ENCODE data around the gene RDH13. TPM values are rescaled to one million over a fixed set of nuclear protein-coding genes. Genes with fewer than 3 reads are reported as not detected.
"Not testable (repeated sequence)": the region's sequence is repeated elsewhere in the genome, so short reads cannot be mapped to it uniquely, and the experiment has no call there.

The RDH13 gene
- 10.9 and 24.5 TPM in 2 replicates for total RNA-seq

DNA sequence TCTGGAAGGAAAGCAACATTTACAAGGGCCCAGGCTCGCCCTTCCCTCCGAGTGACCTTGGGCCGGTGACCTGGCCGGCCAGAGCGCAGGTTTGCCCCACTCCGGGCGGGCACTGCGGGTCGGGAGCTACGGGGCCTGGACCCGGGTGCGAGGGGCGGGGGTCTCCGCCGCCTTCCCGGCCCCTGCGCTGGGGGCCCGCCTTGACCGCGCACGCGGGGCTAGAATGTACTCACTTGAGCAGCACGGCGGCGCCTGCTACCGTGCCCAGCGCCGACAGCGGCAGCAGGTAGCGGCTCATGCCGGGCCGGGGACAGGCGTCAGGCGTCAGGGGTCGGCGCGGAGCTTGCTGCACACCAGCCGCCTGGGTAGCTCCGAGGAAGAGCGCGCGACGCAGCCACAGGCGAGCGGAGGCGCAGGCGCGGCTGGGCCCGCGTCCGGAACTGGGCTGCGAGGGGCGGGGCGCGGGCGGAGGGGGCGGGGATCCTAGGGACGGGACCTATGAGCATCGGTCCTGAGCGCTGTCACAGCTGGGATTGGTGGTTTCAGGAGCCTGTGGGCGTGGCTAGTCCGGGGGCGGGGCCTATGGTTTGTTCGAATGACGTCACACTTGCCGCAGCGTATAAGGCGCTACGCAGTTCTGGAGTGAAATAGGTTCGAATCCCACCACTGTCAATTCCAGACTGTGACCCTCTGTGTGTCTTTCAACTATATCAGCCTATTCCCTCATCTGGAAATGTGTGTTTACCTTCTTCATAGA, at the start of gene RDH13:
TSS of gene RDH13 (minus strand) at position 414 of the 757 bp plus-strand sequence. CDS start at position 298, 116 bp downstream.
- peak; percentile 94 to 98 for DNase-seq (ENCODE audit: low read depth in 2 of 2)

DNA sequence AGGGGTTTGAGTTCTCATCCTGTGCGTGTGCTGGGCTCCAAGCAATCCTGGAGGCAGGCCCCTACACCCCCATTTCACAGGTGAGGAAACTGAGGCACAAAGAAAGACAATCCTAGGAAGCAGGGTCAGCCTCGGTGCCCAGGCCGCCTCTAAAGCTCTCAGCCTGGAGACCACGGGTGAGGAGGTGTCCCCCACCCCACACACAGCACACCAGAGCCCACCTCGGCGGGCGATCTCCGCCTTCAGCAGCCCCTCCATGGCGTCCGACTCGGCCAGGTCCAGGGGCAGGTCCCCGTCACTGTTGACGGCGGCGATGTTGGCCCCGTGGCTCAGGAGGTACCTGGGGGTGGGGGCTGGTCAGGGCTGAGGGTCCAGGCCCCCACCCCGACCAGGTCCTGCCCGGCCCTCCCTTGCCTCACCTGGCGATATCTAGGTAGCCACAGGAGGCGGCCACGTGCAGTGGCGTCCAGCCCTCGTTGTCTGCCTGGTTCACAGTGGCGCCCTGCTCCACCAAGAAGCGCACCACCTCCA, 49.4 kb upstream of the RDH13 start:
- DNase-seq (ENCODE audit: low read depth in 2 of 2), result no peak

GRCh38 chr19:55111238-55111831, 48.4 kb upstream of the RDH13 start:
- DNase-seq (ENCODE audit: low read depth in 2 of 2), result no peak

- DNase-seq (ENCODE audit: low read depth in 2 of 2), result no peak
Observed at GRCh38 chr19:55109527-55110291, 46.8 kb upstream of the RDH13 start.

DNA sequence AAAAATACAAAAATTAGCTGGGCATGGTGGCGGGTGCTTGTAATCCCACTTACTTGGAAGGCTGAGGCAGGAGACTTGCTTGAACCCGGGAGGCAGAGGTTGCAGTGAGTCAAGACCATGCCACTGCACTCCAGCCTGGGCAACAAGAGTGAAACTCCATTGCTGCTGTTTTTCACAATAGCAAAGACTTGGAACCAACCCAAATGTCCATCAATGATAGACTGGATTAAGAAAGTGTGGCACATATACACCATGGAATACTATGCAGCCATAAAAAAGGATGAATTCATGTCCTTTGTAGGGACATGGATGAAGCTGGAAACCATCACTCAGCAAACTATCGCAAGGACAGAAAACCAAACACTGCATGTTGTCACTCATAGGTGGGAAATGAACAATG, 44.3 kb upstream of the RDH13 start:
- DNase-seq (ENCODE audit: low read depth in 2 of 2), result not testable (repeated sequence)

DNA sequence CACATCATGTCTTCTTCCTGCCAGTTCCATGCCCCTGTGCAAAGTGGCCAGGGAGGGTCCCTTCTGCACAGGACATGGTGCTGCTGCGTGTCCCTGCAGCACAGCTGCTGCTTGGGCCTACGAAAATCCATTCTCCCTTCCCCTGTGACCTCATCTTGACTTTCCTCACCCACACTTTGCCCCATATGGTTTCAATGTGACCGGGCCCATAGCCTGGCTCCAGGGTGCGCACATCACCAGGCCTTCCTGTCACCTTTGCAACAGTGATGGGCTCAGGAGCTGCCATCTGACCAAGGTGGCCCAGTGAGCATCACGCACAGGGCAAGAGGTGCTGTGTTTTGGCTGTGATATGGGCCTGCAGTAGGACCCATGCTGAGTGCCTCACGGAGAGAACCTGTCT, 43.6 kb upstream of the RDH13 start:
- no peak for DNase-seq (ENCODE audit: low read depth in 2 of 2)

DNA sequence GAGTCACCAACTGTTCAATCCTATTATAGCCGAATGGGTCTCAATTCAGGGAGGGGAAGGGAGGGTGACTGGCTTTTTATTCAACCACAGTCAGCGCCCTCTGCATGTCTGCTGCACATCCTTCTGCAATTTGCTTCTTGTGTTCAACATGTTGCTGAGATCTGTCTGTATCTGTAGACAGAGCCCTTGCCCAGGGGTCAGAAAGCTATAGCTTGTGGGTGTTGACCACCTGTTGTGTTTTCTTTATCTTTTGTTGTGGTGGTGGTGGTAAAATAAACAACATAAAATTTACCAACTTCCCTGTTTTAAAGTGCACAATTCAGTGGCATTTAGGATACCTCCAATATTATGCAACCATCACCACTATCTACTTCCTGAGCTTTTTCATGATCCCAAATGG, 42.3 kb upstream of the RDH13 start:
- no peak for DNase-seq (ENCODE audit: low read depth in 2 of 2)

GRCh38 chr19:55103190-55103589, 40.2 kb upstream of the RDH13 start:
- no peak for DNase-seq (ENCODE audit: low read depth in 2 of 2)

- DNase-seq (ENCODE audit: low read depth in 2 of 2), result no peak
Observed at GRCh38 chr19:55101261-55101660, 38.3 kb upstream of the RDH13 start.

DNA sequence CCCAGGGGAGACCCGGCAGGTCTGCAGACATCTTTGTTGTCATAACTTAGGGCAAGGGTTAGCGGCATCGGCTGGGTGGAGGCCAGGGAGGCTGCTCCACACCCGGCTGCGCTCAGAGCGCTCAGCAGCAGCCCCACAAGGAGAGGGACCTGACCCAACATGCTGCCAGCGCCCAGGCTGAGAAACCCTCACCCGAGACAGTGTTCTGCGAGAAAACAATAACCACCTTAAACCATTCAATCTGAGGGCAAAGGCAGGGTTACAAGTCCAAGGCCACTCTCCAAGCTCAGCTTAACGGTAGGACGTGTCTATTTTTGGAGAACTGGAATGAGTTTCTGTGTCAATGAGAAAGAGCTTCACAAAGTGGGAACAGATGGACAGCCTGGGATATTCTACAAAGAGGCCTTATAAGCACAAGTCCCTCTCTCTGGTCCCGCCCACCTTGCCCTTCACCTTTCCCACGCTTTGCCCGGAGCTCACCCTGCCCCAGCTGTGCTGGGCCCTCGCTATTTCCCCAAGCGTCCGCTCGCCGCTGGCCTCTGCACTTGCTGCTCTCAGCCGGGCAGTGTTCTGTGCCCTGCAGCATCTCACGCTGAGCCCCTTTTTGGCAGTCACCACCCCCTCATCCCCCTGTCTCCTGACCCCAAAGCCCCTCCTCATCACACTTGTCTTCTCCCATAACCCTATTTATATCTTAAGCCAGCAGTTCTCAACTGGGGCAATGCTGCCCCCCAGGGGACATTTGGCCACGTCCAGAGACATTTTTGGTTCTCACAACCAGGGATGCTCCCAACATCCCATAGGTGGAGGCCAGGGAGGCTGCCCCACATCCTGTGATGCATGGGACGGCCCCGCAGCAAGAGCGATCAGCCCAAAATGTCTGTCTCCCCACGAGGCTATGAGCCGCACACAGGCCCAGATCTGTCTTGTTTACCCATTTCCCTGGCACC, 36.9 kb upstream of the RDH13 start:
- no peak for DNase-seq (ENCODE audit: low read depth in 2 of 2)

- DNase-seq (ENCODE audit: low read depth in 2 of 2), result no peak
Observed at GRCh38 chr19:55098716-55099556, 36.0 kb upstream of the RDH13 start.

DNA sequence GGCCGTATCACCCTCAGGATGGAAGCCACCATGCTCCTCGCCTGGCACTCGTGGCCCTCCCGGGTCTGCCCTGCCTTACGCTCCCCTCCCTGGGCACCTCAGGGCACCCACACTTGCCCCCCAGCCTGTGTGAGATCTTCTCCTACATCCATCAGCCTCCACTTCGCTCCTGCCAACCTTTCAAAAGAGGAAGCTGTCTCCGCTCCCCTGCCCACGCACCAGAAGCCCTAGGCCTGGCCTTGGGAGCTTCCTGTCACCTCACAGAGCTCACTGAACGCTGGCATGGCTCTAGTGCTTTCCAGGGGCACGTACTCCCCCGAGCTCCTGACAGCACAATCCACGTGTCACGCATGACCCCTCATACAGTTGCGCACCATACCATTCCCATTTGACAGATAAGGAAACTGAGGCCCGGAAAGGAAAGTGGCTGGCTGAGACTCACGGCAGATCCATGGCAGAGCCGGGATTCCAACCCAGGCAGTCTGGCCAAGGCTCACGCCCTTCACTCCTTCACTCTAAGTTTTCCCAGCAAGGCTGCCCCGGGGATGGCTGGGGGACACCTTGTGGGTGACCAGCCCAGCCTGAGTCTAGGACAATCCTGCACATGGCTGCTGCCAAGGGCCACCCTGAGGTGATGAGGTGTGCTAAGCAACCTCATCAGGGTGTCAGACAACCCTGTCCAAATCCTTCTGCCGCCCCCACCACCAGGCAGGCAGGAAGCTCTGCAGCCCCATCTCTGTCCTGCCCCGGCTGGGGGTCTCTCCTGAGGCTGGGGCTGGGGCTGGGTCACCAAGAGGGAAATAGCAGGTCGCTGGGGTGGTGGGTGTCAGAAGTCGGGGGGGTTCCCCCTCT, 35.1 kb upstream of the RDH13 start:
- DNase-seq (ENCODE audit: low read depth in 2 of 2), result no peak

GRCh38 chr19:55096061-55096701, 33.2 kb upstream of the RDH13 start:
- no peak for DNase-seq (ENCODE audit: low read depth in 2 of 2)

DNA sequence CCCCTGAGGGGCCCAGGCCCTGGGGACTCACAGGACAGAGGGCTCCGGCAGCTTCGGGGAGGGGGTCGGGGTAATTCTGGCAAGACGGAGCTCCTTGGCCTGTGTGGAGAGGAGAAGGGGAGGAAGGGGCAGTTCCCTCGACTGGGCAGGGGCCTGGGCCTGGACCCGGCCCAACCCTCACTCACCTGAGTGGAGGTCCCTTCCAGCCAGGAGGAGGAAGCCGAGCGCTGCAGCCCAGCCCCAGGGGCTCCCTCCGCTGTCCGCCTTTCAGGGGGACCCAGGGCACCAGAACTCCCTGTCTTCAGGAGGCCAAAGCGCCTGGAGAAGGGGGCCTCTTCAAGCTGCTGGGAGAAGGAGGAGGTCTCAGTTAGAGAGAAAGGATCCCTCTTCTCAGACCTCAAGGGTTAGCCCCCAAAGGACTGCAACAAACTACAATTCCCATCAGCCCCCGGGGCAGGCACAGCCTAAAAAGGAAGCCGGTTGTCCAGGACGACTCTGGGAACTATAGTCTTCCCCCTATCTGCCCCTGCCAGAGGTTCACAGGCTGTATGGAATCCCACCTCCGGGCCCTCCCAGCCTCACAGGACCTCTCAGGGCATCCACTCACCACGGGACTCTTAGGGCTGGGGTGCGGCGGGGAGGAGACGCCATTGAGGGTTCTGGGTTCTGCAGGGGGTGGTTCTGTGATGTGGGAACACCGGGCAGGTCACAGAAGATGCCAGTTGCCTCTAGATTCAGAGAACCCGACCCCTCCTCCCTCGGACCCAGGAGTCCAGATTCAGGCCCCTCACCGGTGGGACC, 32.5 kb upstream of the RDH13 start:
- DNase-seq (ENCODE audit: low read depth in 2 of 2), result no peak

- no peak for DNase-seq (ENCODE audit: low read depth in 2 of 2)
Observed at GRCh38 chr19:55094456-55095259, 31.7 kb upstream of the RDH13 start.

GRCh38 chr19:55092423-55093318, 29.7 kb upstream of the RDH13 start:
- no peak for DNase-seq (ENCODE audit: low read depth in 2 of 2)

Data from dermis microvascular lymphatic vessel endothelial cell (primary cell).